ENCODE data around the gene BNC2.
"Not testable (repeated sequence)": the region's sequence is repeated elsewhere in the genome, so short reads cannot be mapped to it uniquely, and the experiment has no call there.

Gene BNC2

GRCh38 chr9:16575986-16576245, 294.6 kb downstream of the BNC2 start:
- no peak for DNase-seq

DNA sequence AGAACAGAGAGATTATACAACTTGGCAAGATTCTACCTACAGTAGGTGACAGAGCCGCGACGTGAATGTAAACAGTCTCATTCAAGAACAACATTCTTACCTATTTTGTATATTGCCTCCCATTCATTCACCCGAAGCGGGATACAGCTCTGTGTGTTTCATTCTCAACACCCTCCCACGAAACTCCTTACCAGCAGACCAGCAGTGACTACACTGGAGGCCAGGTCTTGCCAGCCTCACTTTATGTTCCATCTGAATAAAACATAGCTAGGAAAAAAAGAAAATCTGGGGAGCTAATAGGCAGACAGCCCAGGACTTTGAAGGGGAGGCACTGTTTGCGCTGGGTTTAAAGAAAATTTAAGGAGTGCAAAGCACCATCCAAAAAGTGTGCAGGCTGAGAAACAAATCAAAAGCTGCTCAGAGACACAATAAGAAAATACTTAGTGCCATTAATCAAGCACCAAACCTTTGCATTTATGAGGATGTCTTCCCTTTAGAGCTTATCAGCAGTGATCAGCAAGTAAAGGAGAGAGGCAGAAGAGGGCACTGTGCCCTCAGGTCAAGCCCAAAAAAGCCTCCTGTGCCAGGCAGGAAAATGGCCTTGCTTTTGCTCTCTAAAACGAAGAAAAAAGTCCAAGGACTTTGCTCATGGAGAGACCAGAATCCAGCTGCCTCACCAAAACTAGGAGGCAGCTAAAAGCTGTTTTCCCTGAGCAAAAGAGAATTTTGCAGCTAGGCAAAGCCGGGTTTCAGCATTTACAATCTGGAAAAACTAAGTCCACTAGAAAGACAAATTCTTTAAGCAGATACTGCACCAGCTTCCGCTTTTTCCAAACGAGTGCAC, 295.1 kb downstream of the BNC2 start:
- no peak for DNase-seq

DNA sequence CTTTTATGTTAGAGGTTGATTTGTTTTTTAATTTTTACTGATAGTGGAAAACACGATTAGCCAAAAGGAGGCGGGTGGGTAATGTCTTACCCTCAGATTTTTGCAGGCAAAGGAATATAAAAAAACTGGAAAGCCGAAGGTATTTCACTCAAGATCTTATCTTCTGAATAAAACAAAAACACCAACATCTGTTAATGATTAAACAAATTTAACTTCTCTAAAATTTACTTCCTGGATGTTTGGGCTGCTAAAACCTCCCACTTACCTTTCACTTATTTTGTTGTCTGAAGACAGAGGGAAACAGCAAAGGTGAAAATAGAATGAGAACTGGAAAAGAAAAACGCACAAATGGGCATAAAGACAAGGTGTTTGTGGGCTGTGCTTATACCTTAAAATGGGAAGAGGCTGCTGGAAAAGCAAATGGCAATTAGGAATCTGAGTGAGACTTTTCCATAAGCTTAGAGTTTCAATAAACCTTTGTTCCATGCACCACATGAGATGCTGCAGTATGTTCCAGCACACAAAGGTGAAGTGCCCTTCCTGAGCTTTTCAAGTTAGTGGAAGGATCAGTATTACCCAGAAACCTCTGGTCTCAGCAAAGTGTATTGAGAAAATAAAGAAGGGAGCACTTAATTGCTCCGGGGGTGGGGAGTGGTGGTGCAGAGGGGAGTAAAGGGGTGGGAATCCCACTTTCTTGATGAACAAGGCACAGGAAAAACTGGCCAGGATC, 298.3 kb downstream of the BNC2 start:
- no peak for DNase-seq

- DNase-seq = no peak
Observed at GRCh38 chr9:16571127-16571802, 299.2 kb downstream of the BNC2 start.

DNA sequence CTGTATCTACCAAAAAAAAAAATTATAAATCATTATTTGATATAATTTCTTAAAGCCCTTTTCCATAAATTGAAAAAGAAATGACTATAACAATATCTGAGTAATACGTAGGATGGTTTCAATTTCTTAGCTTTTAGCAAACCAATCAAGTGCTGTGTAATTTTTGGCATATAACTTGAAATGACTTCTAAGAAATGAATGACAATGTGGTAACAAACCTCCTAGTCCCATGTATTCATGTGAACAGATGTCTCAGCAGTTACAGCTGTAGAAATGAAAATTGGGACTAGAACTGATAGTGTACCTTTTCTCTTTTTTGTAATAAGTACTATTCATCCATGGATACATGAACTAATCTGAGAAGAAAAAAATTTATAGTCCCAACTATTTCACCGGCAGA, 307.0 kb downstream of the BNC2 start:
- no peak for DNase-seq

DNA sequence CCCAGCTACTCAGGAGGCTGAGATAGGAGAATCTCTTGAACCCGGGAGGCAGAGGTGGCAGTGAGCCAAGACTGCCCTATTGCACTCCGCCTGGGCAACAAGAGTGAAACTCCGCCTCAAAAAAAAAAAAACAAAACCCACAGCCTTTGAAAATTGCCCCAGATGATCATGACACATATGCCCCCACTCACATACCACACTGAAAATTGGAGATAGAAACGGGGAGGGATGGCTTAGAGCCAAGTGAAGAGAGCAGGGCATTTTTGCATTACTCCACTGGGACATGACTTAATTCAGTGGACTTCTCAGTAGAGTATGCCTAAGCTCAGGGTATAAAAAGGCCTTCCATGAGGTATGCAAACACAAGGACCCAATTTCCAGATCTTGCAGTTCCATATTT, 309.3 kb downstream of the BNC2 start:
- no peak for DNase-seq

GRCh38 chr9:16559418-16560188, 310.9 kb downstream of the BNC2 start:
- no peak for DNase-seq

DNA sequence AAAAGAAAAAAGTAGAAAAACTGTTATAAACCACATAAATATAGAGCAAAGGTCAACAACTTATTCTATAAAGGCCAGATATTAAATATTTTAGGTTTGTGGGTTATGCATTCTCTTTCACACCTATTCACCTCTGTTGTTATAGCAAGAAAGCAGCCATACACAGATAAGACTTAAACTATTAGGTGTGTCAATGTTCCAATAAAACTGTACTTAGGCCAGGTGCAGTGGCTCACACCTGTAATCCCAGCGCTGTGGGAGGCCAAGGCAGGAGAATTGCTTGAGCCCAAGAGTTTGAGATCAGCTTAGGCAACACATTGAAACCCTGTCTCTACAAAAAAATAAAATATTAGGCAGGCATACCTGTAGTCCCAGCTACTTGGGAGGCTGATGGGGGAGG, 314.7 kb downstream of the BNC2 start:
- DNase-seq = no peak

- DNase-seq = no peak
Observed at GRCh38 chr9:16553869-16554540, 316.5 kb downstream of the BNC2 start.

DNA sequence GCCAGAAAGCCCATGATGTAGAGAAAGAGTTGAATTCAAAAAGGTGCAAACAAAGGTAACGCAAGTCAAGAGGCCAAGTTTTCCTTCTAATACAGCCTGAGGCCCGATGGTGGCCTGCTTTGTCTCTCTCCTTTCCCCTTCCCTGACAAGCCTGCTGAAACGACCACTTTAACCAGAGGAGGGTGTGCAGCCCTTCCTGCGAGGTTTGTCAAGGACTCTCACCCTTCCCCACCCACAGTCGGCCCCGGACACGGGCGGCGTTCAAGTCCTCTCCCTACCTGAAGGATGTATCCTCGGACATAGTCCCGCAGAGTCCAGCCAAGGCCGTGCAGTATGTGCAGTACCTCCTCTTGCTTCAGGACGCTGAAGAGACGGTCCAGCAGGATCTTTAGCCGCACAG, 318.2 kb downstream of the BNC2 start:
- DNase-seq = no peak

DNA sequence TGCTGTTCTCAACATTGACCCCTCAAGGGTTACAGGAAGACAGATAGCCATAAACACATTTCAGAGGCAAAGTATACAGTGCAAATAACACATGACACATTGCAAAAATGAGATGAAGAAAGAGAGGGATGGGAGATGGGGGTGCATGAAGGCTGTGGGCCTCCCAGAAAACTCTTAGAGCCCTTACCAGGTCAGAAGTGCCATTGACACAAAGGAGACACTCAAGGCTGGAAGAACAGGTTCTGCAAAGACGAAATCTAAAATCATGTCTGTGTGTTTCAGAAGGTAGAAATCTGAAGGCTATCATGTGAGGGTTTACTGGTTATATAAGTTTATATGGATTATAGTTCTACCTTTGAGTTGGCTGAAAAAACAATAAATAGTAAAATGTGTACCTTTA, 318.8 kb downstream of the BNC2 start:
- DNase-seq = no peak

- no peak for DNase-seq
Observed at GRCh38 chr9:16545639-16546038, 324.8 kb downstream of the BNC2 start.

DNA sequence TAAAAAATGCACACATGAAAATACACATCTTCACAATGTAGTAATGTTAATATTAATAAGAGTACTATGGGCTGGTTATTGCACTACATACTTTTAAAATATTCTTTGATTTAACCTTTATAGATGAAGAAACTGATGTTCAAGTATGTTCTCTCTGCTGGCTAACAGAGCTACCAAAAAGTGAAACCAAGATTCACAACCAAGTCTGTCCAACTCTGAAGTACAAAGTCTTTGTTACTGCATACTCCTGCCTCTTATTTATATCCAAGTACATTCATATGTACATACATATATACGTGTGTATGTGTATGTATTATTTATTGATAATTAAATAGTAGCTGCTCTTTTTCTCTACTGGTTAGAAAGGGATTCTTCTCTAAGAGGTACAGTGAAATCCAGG, 325.6 kb downstream of the BNC2 start:
- DNase-seq = no peak

GRCh38 chr9:16543686-16544085, 326.8 kb downstream of the BNC2 start:
- no peak for DNase-seq

DNA sequence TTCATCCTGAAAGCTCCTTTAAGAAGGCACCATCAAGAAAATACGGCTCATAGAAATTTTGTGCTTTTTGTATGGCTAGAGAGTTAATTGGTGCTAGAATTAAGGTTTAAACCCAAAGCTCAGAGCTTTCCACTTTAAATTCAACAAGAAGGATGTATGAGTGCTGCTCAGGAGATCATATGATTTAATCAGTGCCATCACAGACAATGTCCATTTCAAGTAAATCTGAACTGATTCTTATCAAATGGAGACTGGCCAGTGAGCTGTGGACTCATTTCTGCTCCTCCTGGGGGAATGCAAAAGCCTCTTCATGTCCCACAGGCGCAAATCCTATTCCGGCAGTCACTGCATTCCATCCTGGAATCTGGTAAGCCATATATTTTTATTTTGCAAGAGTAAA, 327.2 kb downstream of the BNC2 start:
- no peak for DNase-seq

DNA sequence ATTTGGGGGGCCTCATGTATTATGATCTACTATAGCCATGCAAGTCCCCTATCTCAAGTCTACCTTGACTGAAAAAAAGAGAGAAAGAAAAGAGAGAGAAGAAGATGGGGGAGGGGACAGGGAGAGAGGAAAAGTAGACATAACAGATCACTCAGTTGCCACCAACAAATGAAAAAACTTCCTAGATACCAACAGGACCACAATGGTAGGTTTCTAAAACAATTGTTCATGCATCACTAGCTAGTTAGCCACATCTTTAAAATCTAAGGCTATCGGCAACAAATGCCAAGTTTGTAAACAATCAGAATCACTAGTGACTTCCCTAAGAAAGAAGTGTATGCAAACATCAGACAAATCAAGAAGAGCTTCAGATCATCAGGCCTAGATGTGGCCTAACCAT, 328.2 kb downstream of the BNC2 start:
- DNase-seq = no peak

DNA sequence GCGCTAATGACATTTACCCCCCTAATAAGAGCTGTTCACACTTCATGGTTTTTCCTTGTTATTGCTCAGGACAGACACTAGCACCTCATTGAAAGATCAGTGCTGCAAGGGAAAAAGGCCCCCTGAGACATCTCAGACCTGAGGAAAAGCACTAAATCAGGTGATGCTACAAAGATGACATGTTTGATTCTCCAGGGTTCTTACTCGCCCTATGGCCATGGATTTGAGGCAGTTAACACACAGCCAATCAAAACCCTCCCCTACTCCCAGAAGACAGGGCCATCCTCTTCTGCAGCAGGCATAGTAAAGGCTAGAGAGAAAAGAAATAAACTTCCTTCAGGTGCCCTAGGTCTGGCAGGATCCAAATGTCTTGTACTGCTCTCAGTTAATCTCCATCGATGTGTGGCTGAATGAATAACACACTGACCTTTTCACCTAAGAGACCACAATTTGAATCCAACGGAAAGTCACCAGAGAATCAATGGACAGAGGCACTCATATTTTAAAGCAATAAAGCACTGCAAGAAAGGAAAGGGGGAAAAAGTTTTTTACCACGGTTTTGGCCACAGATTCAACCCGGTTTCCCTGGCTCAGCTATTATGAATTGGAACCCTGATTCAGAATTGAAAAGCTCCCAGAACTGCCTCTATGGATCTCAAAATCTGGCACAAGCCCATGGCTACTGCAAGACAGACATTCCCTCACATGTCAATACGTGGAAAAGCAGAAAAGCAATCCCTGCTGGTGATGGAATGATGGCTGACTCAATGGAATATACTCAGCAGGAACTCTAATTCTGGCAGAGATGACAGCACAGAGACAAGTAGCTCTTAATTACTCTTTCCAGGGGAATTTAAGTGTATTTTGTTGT, 329.5 kb downstream of the BNC2 start:
- DNase-seq = no peak

GRCh38 chr9:16539626-16540025, 330.8 kb downstream of the BNC2 start:
- not testable (repeated sequence) for DNase-seq

DNA sequence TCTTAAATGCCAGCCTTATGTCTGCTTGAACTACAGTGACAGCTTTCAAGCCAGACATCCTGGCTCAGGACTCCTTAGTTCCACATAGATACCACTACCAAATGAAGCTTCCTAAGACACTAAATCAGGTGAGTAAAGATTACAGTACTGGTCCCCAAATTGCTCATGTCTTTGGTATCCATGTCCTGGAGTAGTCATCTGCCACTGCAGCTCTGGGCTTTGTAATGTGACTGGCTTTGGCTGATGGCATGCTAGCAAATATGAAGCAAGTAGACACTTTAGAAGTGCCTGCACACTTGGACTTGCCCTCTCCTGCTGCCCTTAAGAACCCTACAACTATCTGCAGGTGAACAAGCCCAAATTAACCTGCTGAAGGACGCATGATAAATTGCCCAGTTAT, 334.9 kb downstream of the BNC2 start:
- DNase-seq = no peak

- DNase-seq = no peak
Observed at GRCh38 chr9:16532681-16533450, 337.6 kb downstream of the BNC2 start.

GRCh38 chr9:16532272-16532671, 338.2 kb downstream of the BNC2 start:
- DNase-seq = no peak
